ENCODE measurements around the gene SOST. TPM values are rescaled to one million over a fixed set of nuclear protein-coding genes. Genes with fewer than 3 reads are reported as not detected.

Gene SOST
- total and polyA plus RNA-seq, 7 donors: not detected

- Histone ChIP-seq H3K27me3 (peaks cover 0 to 7% (median 0%) of the 10 kb centered on the region in 3 donors), H3K4me1 (peaks cover 0 to 40% (median 32%) of the 10 kb centered on the region in 4 donors), H3K36me3 (peaks cover 2 to 11% (median 5%) of the 10 kb centered on the region in 4 donors), H3K9me3 (no peaks in the 10 kb centered on the region), H3K4me3 (peak overlapping the region; percentile 74 to 100 (median 82)), H3K27ac (peak overlapping the region; percentile 97 to 100 (median 100))
- DNase-seq: peak; percentile 69
- intact Hi-C loops (cut with DNase I): loop anchor here (5.0 to 10.0 kb wide), 3 partner anchors 53 to 395 kb away; partner anchors contain the start of genes CD300LG and MPP3
- WGBS, 2 donors: 6 to 9% methylated on average over 26 of the region's 26 CpGs
- no peak for TF ChIP-seq POLR2A (IDR thresholded peaks at IDR 0.05)
- TF ChIP-seq, protein P1, sequence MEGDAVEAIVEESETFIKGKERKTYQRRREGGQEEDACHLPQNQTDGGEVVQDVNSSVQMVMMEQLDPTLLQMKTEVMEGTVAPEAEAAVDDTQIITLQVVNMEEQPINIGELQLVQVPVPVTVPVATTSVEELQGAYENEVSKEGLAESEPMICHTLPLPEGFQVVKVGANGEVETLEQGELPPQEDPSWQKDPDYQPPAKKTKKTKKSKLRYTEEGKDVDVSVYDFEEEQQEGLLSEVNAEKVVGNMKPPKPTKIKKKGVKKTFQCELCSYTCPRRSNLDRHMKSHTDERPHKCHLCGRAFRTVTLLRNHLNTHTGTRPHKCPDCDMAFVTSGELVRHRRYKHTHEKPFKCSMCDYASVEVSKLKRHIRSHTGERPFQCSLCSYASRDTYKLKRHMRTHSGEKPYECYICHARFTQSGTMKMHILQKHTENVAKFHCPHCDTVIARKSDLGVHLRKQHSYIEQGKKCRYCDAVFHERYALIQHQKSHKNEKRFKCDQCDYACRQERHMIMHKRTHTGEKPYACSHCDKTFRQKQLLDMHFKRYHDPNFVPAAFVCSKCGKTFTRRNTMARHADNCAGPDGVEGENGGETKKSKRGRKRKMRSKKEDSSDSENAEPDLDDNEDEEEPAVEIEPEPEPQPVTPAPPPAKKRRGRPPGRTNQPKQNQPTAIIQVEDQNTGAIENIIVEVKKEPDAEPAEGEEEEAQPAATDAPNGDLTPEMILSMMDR (IDR thresholded peaks at IDR 0.05): no peak
- no peak for TF ChIP-seq EP300 (IDR thresholded peaks at IDR 0.05)
- peak in 1 of 4 donors; percentile 70 for TF ChIP-seq POLR2AphosphoS5 (IDR thresholded peaks at IDR 0.05)
Measured at GRCh38 chr17:43779145-43780125, 20.8 kb upstream of the SOST start.

DNA sequence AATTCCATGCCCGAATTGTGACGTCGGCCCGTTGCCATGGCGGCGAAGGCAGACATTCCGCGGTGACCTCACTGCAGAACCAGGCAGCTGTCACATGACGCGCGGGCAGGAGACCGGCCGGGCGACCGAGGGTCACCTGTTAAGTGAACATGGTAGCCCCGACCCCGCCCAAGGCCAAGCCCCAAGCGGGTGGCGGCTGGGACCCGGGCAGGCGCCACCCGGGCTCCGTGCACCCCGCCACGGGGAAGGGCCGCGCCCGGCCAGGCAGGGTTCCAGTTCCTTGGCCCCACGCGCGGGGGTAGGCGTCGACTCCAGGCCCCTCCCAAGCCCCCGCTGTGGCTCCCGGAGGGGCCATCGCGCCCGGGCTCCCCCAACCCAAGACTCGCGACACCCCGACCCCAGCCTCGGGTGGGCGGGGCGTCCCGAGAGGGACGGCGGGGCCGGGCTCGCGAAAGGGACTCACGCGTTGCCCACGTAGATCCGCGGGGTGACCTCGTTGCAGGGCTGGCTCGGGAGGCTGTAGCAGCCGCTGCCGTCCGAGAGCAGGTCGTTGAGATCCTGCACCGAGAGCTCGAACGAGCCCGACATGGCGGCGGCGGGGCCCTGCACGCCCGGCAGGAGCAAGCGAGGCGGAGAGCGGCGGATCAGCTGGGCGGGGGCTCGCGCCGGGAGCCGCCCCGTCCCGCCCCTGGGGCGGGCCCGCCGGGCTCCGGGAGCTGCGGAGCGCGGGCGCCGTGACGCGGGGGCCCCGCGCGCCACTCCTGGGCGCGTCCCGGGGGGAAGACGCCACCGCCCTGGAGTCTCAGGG is 19.9 kb upstream of the SOST start, which contains the start of gene DUSP3:
DUSP3 (minus strand) TSS at position 641 of the 808 bp plus-strand sequence; CDS start at position 588, 53 bp downstream.
- DNase-seq: peak; percentile 98
- peaks cover 11 to 20% (median 12%) of the 10 kb centered on the region in 4 donors for H3K36me3 ChIP-seq
- H3K9me3 ChIP-seq: no peaks in the 10 kb centered on the region
- H3K27ac ChIP-seq: peak within 1 kb of the TSS; percentile 97 to 100 (median 100)
- TF ChIP-seq POLR2AphosphoS5 (IDR thresholded peaks at IDR 0.05) (peak; percentile 94 to 96 (median 95)), POLR2A (IDR thresholded peaks at IDR 0.05) (peak; percentile 54 to 69), EP300 (IDR thresholded peaks at IDR 0.05) (peak in 2 of 4 donors; percentile 66 to 89)
- TF ChIP-seq, protein P1 (IDR thresholded peaks at IDR 0.05): no peak
- 0 to 1% methylated on average over 100 of the region's 100 CpGs for WGBS, 2 donors
- peak within 1 kb of the TSS; percentile 74 to 100 (median 82) for H3K4me3 ChIP-seq
- H3K27me3 ChIP-seq: peaks cover 0 to 6% (median 0%) of the 10 kb centered on the region in 3 donors
- intact Hi-C loops (cut with DNase I): loop anchor here (5.0 to 10.0 kb wide), 3 partner anchors 54 to 394 kb away; partner anchors contain the start of genes CD300LG and MPP3
- peaks cover 0 to 40% (median 32%) of the 10 kb centered on the region in 4 donors for H3K4me1 ChIP-seq

GRCh38 chr17:43774304-43775250 is 16.0 kb upstream of the SOST start:
- Histone ChIP-seq H3K4me3 (no peak overlapping the region), H3K4me1 (peaks cover 0 to 54% (median 38%) of the 10 kb centered on the region in 4 donors), H3K36me3 (peaks cover 31 to 59% (median 38%) of the 10 kb centered on the region in 4 donors), H3K27ac (peak overlapping the region in 2 of 4 donors; percentile 1 to 100), H3K9me3 (no peaks in the 10 kb centered on the region), H3K27me3 (no peaks in the 10 kb centered on the region)
- 93 to 96% methylated on average over 16 of the region's 16 CpGs for WGBS, 2 donors
- intact Hi-C loops (cut with DNase I): loop anchor here (5.0 to 10.0 kb wide), 3 partner anchors 58 to 390 kb away; partner anchors contain the start of genes CD300LG and MPP3
- no peak for TF ChIP-seq EP300 (IDR thresholded peaks at IDR 0.05)
- no peak for TF ChIP-seq POLR2A (IDR thresholded peaks at IDR 0.05)
- no peak for TF ChIP-seq POLR2AphosphoS5 (IDR thresholded peaks at IDR 0.05)
- TF ChIP-seq, protein P1 (IDR thresholded peaks at IDR 0.05): no peak
- DNase-seq: no peak
